ENCODE results near the gene SLC5A6.

SLC5A6 gene

GRCh38 chr2:27170581-27171337 lies 41.3 kb downstream of the SLC5A6 start:
- DNase-seq = peak in 1 of 3 donors; percentile 9

GRCh38 chr2:27164960-27165763 lies 46.9 kb downstream of the SLC5A6 start:
- DNase-seq = no peak

GRCh38 chr2:27162151-27163121 lies 49.6 kb downstream of the SLC5A6 start:
- DNase-seq = peak in 2 of 3 donors; percentile 24 to 28

- DNase-seq = no peak
These were observed 51.9 kb downstream of the SLC5A6 start for GRCh38 chr2:27160191-27160590.

- DNase-seq = no peak
These were observed 52.8 kb downstream of the SLC5A6 start for GRCh38 chr2:27159271-27159670.

GRCh38 chr2:27158468-27158867 lies 53.6 kb downstream of the SLC5A6 start:
- no peak for DNase-seq

GRCh38 chr2:27155069-27155520 lies 57.0 kb downstream of the SLC5A6 start:
- no peak for DNase-seq

- no peak for DNase-seq
These were observed 57.6 kb downstream of the SLC5A6 start for GRCh38 chr2:27154488-27154887.

- DNase-seq = peak; percentile 55 to 70 (median 64)
These were observed 59.1 kb downstream of the SLC5A6 start for GRCh38 chr2:27152796-27153464.

- no peak for DNase-seq
These were observed 59.8 kb downstream of the SLC5A6 start for GRCh38 chr2:27152102-27152795.

GRCh38 chr2:27150639-27151230 lies 61.3 kb downstream of the SLC5A6 start:
- DNase-seq = no peak
